Testis (tissue), 2 donors: Measurements from ENCODE around the gene MEF2C.
"Not testable (repeated sequence)": the region's sequence is repeated elsewhere in the genome, so short reads cannot be mapped to it uniquely, and the experiment has no call there.

Source experiments
- CTCF ChIP-seq, 3 experiments: fragments of 450-650 bp in 2 of 3; fragments of 200-600 bp in 1 of 3; sonication (generic) in 1 of 3; IDR thresholded peaks; one replicate each; pipeline ENCODE4 v1.5.1; 2016 to 2019; ENCODE audit warnings: antibody characterized with exemption in 3 of 3, mild to moderate bottlenecking in 2 of 3, moderate library complexity in 1 of 3
- POLR2A ChIP-seq: fragments of 450-650 bp; IDR thresholded peaks from one replicate; pipeline ENCODE4 v1.6.1; 2017; ENCODE audit warnings: antibody characterized with exemption, mild to moderate bottlenecking, moderate library complexity

GRCh38 chr5:88856381-88856780, 26.6 kb downstream of the MEF2C start:
- TF ChIP-seq CTCF (IDR thresholded peaks at IDR 0.05); POLR2A: not testable (repeated sequence)
